Cortex of kidney (tissue), 1 donor: ENCODE data around the gene RERG.
"Not testable (repeated sequence)": the region's sequence is repeated elsewhere in the genome, so short reads cannot be mapped to it uniquely, and the experiment has no call there.

Experiments used
- DNase-seq: peaks from one replicate; lab custom pipeline; 2025; lab: John Stamatoyannopoulos, UW

RERG gene

GRCh38 chr12:15143467-15143866 lies 77.8 kb downstream of the RERG start:
- no peak for DNase-seq

GRCh38 chr12:15142711-15143110 lies 78.5 kb downstream of the RERG start:
- DNase-seq, result no peak

- no peak for DNase-seq
Measured at GRCh38 chr12:15131431-15131830, 89.8 kb downstream of the RERG start.

GRCh38 chr12:15130541-15130940 lies 90.7 kb downstream of the RERG start:
- DNase-seq, result no peak

GRCh38 chr12:15123401-15123800 lies 97.8 kb downstream of the RERG start:
- DNase-seq, result no peak

- DNase-seq, result no peak
Measured at GRCh38 chr12:15122344-15122743, 98.9 kb downstream of the RERG start.

- no peak for DNase-seq
Measured at GRCh38 chr12:15118955-15119354, 102.3 kb downstream of the RERG start.

- no peak for DNase-seq
Measured at GRCh38 chr12:15116983-15117382, 104.2 kb downstream of the RERG start.

GRCh38 chr12:15116086-15116485 lies 105.1 kb downstream of the RERG start:
- no peak for DNase-seq

GRCh38 chr12:15115434-15115833 lies 105.8 kb downstream of the RERG start:
- DNase-seq, result no peak

- DNase-seq, result no peak
Measured at GRCh38 chr12:15114501-15114900, 106.7 kb downstream of the RERG start.

- no peak for DNase-seq
Measured at GRCh38 chr12:15092826-15093225, 128.4 kb downstream of the RERG start.

GRCh38 chr12:15090441-15090840 lies 130.8 kb downstream of the RERG start:
- DNase-seq, result no peak

- DNase-seq, result no peak
Measured at GRCh38 chr12:15088105-15088504, 133.1 kb downstream of the RERG start.

- not testable (repeated sequence) for DNase-seq
Measured at GRCh38 chr12:15077751-15078150, 143.5 kb downstream of the RERG start.

- no peak for DNase-seq
Measured at GRCh38 chr12:15074351-15074750, 146.9 kb downstream of the RERG start.

- DNase-seq, result no peak
Measured at GRCh38 chr12:15059123-15059522, 162.1 kb downstream of the RERG start.
